K562 (cell line): ENCODE results near the gene SLC30A1. TPM values are rescaled to one million over a fixed set of nuclear protein-coding genes. Genes with fewer than 3 reads are reported as not detected.

Experiments used
- BCL6 ChIP-seq: fragments of 250-450 bp; sonication (Bioruptor Pico); IDR thresholded peaks from 2 replicates; pipeline ENCODE4 v1.4.0; 2020
- E2F1 ChIP-seq: sonication (generic); formaldehyde crosslinking; IDR thresholded peaks from 2 replicates; pipeline ENCODE4 v1.8.1; 2023; ENCODE audit warnings: mild to moderate bottlenecking, missing genetic modification reagents, moderate library complexity
- E2F3 ChIP-seq: fragments of 250-450 bp; sonication (Bioruptor Pico); IDR thresholded peaks from 2 replicates; pipeline ENCODE4 v1.4.0; 2020; ENCODE audit warnings: mild to moderate bottlenecking
- E2F4 ChIP-seq: sonication (generic); formaldehyde crosslinking; IDR thresholded peaks from 2 replicates; pipeline ENCODE4 v1.8.0; 2022; ENCODE audit warnings: mild to moderate bottlenecking, low read depth, missing genetic modification reagents
- HDAC3 ChIP-seq: fragments of 450-650 bp; IDR thresholded peaks from 2 replicates; pipeline ENCODE4 v1.6.1; 2018; ENCODE audit warnings: borderline replicate concordance, mild to moderate bottlenecking, moderate library complexity; ENCODE audit not compliant: partially characterized antibody
- HOMEZ ChIP-seq: fragments of 250-450 bp; sonication (Bioruptor Pico); IDR thresholded peaks from 2 replicates; pipeline ENCODE4 v1.4.0; 2020; ENCODE audit warnings: mild to moderate bottlenecking, moderate library complexity
- ILF3 ChIP-seq: fragments of 450-650 bp; IDR thresholded peaks from 2 replicates; pipeline ENCODE4 v1.6.1; 2018; ENCODE audit warnings: antibody characterized with exemption, mild to moderate bottlenecking, moderate library complexity, borderline replicate concordance
- MLX ChIP-seq, 2 experiments: fragments of 450-650 bp in 1 of 2; sonication (generic) in 1 of 2; formaldehyde crosslinking; conservative IDR thresholded peaks; 2 replicates each; pipeline versions ENCODE4 v1.4.0 to v1.8.1; 2020 to 2022; ENCODE audit warnings: mild to moderate bottlenecking in 1 of 2, missing genetic modification reagents in 1 of 2
- MYBL2 ChIP-seq, 2 experiments: fragments of 450-650 bp in 1 of 2; sonication (generic) in 1 of 2; formaldehyde crosslinking in 1 of 2; IDR thresholded peaks; 2 replicates each; pipeline versions ENCODE4 v1.6.1 to v1.8.1; 2017 to 2022; ENCODE audit warnings: borderline replicate concordance in 1 of 2, inconsistent platforms in 1 of 2, low read depth in 1 of 2, mild to moderate bottlenecking in 1 of 2, missing genetic modification reagents in 1 of 2, moderate library complexity in 1 of 2
- NFATC3 ChIP-seq: fragments of 450-650 bp; IDR thresholded peaks from 2 replicates; pipeline ENCODE4 v1.6.1; 2017; ENCODE audit warnings: mild to moderate bottlenecking
- POLR2A ChIP-seq: fragments of 450-650 bp; conservative IDR thresholded peaks from 2 replicates; pipeline ENCODE4 v1.6.1; 2016
- POLR2H ChIP-seq: IDR thresholded peaks from 2 replicates; pipeline ENCODE4 v1.6.1; 2016; ENCODE audit warnings: missing genetic modification characterization, low read depth, mild to moderate bottlenecking, control low read depth, missing compliant biosample characterization, moderate library complexity
- PURB ChIP-seq: sonication (generic); formaldehyde crosslinking; IDR thresholded peaks from 2 replicates; pipeline ENCODE4 v1.9.0; 2021; ENCODE audit warnings: low read depth, mild to moderate bottlenecking, missing genetic modification reagents
- RCOR1 ChIP-seq, 2 experiments: IDR thresholded peaks; 2 replicates each; pipeline ENCODE4 v1.6.1; 2012; ENCODE audit warnings: low read depth in 2 of 2, low read length in 2 of 2, borderline replicate concordance in 1 of 2, improper control_type of control experiment in 1 of 2
- RFX5 ChIP-seq: IDR thresholded peaks from 2 replicates; pipeline ENCODE4 v1.6.1; 2011; ENCODE audit warnings: low read depth, mild to moderate bottlenecking, improper control_type of control experiment, low read length
- STAT5A ChIP-seq: IDR thresholded peaks from 2 replicates; pipeline ENCODE4 v1.6.1; 2012; ENCODE audit warnings: low read length, inconsistent platforms, borderline replicate concordance
- ZNF655 ChIP-seq: fragments of 250-450 bp; sonication (Bioruptor Pico); IDR thresholded peaks from 2 replicates; pipeline ENCODE4 v1.5.0; 2021
- polyA plus RNA-seq, 8 experiments: library from polyadenylated mRNA; depleted of rRNA in 4 of 8; stranded (reverse) in 5 of 8; unstranded in 3 of 8; fragments of >200 nt; fragmentation: Nextera tagmentation in 2 of 8; fragmentation: Illumina TruSeq in 1 of 8; extraction: Ambion mirVana in 2 of 8; extraction: Trizol in 1 of 8; gene quantifications; 2 replicates each; pipeline versions ENCODE4 v1.2.1 to v1.2.3, GENCODE V29; 2011 to 2014; ENCODE audit warnings: inconsistent platforms in 1 of 8, missing spikeins in 1 of 8
- total RNA-seq, 7 experiments: library from RNA; depleted of rRNA in 6 of 7; stranded (reverse); fragments of >200 nt in 6 of 7; fragmentation: Illumina TruSeq in 2 of 7; extraction: Trizol in 2 of 7; gene quantifications; 2 replicates each; pipeline versions ENCODE4 v1.2.1 to v1.2.3, GENCODE V29; 2011 to 2021; ENCODE audit warnings: low replicate concordance in 1 of 7
- TF ChIP-seq, protein P1 (sequence below): fragments of 450-650 bp; IDR thresholded peaks from 2 replicates; pipeline ENCODE4 v1.6.1; 2017; ENCODE audit warnings: antibody characterized with exemption, mild to moderate bottlenecking

The SLC30A1 gene
- total and polyA plus RNA-seq, 9 of the 15 experiments (the other 6 are each of a cell fraction or from before 2014, with no cell fraction given): 4.1 to 14.4 (median 6.6) TPM

GRCh38 chr1:211614615-211615014 lies 35.7 kb upstream of the SLC30A1 start (continued):
- TF ChIP-seq, protein P1, sequence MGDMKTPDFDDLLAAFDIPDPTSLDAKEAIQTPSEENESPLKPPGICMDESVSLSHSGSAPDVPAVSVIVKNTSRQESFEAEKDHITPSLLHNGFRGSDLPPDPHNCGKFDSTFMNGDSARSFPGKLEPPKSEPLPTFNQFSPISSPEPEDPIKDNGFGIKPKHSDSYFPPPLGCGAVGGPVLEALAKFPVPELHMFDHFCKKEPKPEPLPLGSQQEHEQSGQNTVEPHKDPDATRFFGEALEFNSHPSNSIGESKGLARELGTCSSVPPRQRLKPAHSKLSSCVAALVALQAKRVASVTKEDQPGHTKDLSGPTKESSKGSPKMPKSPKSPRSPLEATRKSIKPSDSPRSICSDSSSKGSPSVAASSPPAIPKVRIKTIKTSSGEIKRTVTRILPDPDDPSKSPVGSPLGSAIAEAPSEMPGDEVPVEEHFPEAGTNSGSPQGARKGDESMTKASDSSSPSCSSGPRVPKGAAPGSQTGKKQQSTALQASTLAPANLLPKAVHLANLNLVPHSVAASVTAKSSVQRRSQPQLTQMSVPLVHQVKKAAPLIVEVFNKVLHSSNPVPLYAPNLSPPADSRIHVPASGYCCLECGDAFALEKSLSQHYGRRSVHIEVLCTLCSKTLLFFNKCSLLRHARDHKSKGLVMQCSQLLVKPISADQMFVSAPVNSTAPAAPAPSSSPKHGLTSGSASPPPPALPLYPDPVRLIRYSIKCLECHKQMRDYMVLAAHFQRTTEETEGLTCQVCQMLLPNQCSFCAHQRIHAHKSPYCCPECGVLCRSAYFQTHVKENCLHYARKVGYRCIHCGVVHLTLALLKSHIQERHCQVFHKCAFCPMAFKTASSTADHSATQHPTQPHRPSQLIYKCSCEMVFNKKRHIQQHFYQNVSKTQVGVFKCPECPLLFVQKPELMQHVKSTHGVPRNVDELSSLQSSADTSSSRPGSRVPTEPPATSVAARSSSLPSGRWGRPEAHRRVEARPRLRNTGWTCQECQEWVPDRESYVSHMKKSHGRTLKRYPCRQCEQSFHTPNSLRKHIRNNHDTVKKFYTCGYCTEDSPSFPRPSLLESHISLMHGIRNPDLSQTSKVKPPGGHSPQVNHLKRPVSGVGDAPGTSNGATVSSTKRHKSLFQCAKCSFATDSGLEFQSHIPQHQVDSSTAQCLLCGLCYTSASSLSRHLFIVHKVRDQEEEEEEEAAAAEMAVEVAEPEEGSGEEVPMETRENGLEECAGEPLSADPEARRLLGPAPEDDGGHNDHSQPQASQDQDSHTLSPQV: peak; percentile 37; the same call in 1 of the 2 replicates
- no peak for TF ChIP-seq ZNF655 (CRISPR knock-in tag)
- no peak for TF ChIP-seq POLR2A
- no peak for TF ChIP-seq E2F3 (CRISPR knock-in tag)
- TF ChIP-seq ILF3: no peak
- no peak for TF ChIP-seq NFATC3
- TF ChIP-seq HOMEZ (CRISPR knock-in tag): no peak
- no peak for TF ChIP-seq POLR2H (tag)
- TF ChIP-seq BCL6 (CRISPR knock-in tag): no peak
- TF ChIP-seq PURB (CRISPR knock-in tag): no peak
- 0 out of 2 replicates have a peak, but pooled peaks have one; percentile 45 for TF ChIP-seq STAT5A
- TF ChIP-seq E2F1 (CRISPR knock-in tag): no peak
- TF ChIP-seq E2F4 (CRISPR knock-in tag): no peak
- peak in 1 of 2 experiments; percentile 55; a peak in 2 of 4 replicates for TF ChIP-seq RCOR1 (IDR thresholded peaks at IDR 0.05; ENCODE audit: borderline replicate concordance in 1 of 2, low read depth in 2 of 2, low read length in 2 of 2)
- TF ChIP-seq MYBL2 (IDR thresholded peaks at IDR 0.05; ENCODE audit: low read depth): no peak
- no peak for TF ChIP-seq MYBL2 (CRISPR knock-in tag; IDR thresholded peaks at IDR 0.05; ENCODE audit: borderline replicate concordance)
- TF ChIP-seq HDAC3: no peak
- TF ChIP-seq RFX5: no peak
- no peak for TF ChIP-seq MLX (CRISPR knock-in tag; conservative IDR thresholded peaks at IDR 0.05)
